A673 (cell line): Measurements from ENCODE around the gene PPM1F. TPM values are rescaled to one million over a fixed set of nuclear protein-coding genes. Genes with fewer than 3 reads are reported as not detected.

ENCODE experiments used
- BruUV-seq: library from RNA; stranded (reverse); fragments of 400-500 nt; replicated peaks from 2 replicates; lab custom pipeline; 2021; lab: Mats Ljungman, UMichigan
- CTCF ChIA-PET: fragments of 300-600 bp; sonication (Branson Sonifier 250); formaldehyde crosslinking; loops from one replicate; lab custom pipeline; 2022; ENCODE audit warnings: antibody characterized with exemption; lab: Charles Lee
- POLR2A ChIA-PET: fragments of 300-600 bp; sonication (Branson Sonifier 250); formaldehyde crosslinking; loops from one replicate; lab custom pipeline; 2022; ENCODE audit warnings: antibody characterized with exemption; ENCODE audit not compliant: low non-redundant PET; lab: Charles Lee
- DNase-seq: peaks from one replicate; pipeline ENCODE4 v3.0.0-alpha.2; 2015; ENCODE audit warnings: low spot score
- H3K27ac ChIP-seq: fragments of 200-600 bp; sonication (generic); 2 replicates; pipeline ENCODE4 v1.5.1; 2016; ENCODE audit warnings: mixed run types, low read depth, mild to moderate bottlenecking, mixed read lengths, antibody characterized with exemption, low read length; ENCODE audit not compliant: poor library complexity, severe bottlenecking
- H3K27me3 ChIP-seq: fragments of 200-600 bp; sonication (generic); replicated peaks from 2 replicates; pipeline ENCODE4 v1.6.1; 2017; ENCODE audit warnings: mixed run types, low read depth, mild to moderate bottlenecking, mixed read lengths, antibody characterized with exemption, low read length; ENCODE audit not compliant: insufficient read depth, poor library complexity
- H3K36me3 ChIP-seq: fragments of 200-600 bp; sonication (generic); 2 replicates; pipeline ENCODE4 v1.6.1; 2016; ENCODE audit warnings: mixed run types, mild to moderate bottlenecking, mixed read lengths, antibody characterized with exemption, low read length; ENCODE audit not compliant: insufficient read depth, poor library complexity, severe bottlenecking
- H3K4me1 ChIP-seq: fragments of 200-600 bp; sonication (generic); 2 replicates; pipeline ENCODE4 v1.6.1; 2017; ENCODE audit warnings: mixed run types, mild to moderate bottlenecking, mixed read lengths, antibody characterized with exemption, low read length; ENCODE audit not compliant: insufficient read depth, poor library complexity, severe bottlenecking
- H3K4me3 ChIP-seq: fragments of 200-600 bp; sonication (generic); 2 replicates; pipeline ENCODE4 v1.5.1; 2016; ENCODE audit warnings: low read depth, mixed run types, mild to moderate bottlenecking, mixed read lengths, low read length; ENCODE audit not compliant: poor library complexity, severe bottlenecking
- H3K9me3 ChIP-seq: fragments of 200-600 bp; sonication (generic); 2 replicates; pipeline ENCODE4 v1.6.1; 2016; ENCODE audit warnings: mixed run types, low read depth, mild to moderate bottlenecking, mixed read lengths, antibody characterized with exemption, low read length; ENCODE audit not compliant: poor library complexity, severe bottlenecking
- EZH2 ChIP-seq: fragments of 200-600 bp; sonication (generic); IDR thresholded peaks from 2 replicates; pipeline ENCODE4 v1.6.1; 2017; ENCODE audit warnings: borderline replicate concordance, low read depth, mild to moderate bottlenecking, mixed read lengths, antibody characterized with exemption, low read length; ENCODE audit not compliant: poor library complexity, severe bottlenecking
- intact Hi-C: fragments of 100-400 bp; cut with micrococcal nuclease; formaldehyde crosslinking; loops from one replicate; pipeline ENCODE4 v1.10.0; 2022; ENCODE audit not compliant: unreplicated experiment
- total RNA-seq: library from RNA; stranded (reverse); gene quantifications from 2 replicates; pipeline ENCODE4 v1.2.3, GENCODE V29; 2021
- TF ChIP-seq, protein P1 (sequence below): fragments of 300-800, 200-600 bp; sonication (generic); conservative IDR thresholded peaks from 2 replicates; pipeline ENCODE4 v1.5.1; 2017; ENCODE audit warnings: low read depth, mild to moderate bottlenecking, antibody characterized with exemption, low read length, moderate library complexity, mixed read lengths

Gene PPM1F
- total RNA-seq, 1 experiment from 2014 or later = 101 TPM

DNA sequence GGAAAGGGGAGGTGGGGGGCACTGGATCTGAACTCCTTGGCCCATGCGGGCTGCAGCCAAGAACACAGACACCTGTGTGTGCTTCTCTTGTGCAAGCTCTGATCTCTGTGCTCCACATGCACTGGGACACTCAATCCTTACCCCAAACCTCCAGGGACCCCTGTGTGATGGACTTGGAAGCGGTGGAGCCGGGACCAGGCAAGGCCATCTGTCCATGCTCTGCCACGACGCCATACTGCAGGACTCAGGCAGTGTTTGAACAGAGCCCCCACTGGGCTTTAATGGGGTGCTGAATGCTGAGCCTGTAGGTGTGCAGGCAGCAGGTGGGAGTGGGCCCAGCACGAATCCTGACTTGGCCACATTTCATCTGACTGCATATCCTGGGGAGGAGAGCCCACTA lies 23.4 kb downstream of the PPM1F start:
- Histone ChIP-seq H3K4me1 (peaks cover 27% of the 10 kb centered on the region), H3K9me3 (no peaks in the 10 kb centered on the region), H3K4me3 (no peak overlapping the region), H3K27me3 (no peaks in the 10 kb centered on the region), H3K36me3 (peaks cover 41% of the 10 kb centered on the region), H3K27ac (no peak overlapping the region)
- intact Hi-C loops = no loop called here
- no peak for TF ChIP-seq EZH2
- TF ChIP-seq, protein P1, sequence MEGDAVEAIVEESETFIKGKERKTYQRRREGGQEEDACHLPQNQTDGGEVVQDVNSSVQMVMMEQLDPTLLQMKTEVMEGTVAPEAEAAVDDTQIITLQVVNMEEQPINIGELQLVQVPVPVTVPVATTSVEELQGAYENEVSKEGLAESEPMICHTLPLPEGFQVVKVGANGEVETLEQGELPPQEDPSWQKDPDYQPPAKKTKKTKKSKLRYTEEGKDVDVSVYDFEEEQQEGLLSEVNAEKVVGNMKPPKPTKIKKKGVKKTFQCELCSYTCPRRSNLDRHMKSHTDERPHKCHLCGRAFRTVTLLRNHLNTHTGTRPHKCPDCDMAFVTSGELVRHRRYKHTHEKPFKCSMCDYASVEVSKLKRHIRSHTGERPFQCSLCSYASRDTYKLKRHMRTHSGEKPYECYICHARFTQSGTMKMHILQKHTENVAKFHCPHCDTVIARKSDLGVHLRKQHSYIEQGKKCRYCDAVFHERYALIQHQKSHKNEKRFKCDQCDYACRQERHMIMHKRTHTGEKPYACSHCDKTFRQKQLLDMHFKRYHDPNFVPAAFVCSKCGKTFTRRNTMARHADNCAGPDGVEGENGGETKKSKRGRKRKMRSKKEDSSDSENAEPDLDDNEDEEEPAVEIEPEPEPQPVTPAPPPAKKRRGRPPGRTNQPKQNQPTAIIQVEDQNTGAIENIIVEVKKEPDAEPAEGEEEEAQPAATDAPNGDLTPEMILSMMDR = no peak
- ChIA-PET POLR2A (no interaction called here), CTCF (interaction anchor here (0.9 to 1.2 kb wide), 2 partner anchors 9 to 43 kb away, joined by 3 read pairs; no protein-coding TSS in a partner anchor)
- no peak for DNase-seq
- BruUV-seq = no TSS peak

DNA sequence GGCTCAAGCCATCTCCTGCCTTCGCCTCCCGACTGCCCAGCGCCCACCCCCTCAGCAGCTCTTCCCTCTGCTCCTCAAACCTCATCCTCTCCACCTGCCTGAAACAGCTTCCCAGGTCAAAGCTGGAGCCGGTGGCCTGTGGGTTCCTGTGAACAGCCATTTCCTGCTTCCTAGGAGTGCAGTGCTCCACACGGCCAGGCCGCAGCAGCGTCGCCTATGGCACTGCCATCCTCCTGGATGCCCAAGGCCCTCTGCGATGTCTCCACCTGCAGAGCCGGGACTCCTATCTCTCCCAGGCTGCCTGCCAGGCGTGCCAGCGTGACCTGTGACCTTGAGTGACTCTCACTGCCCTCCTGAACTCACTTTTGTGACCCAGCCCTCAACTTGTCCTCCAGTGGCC lies 24.6 kb downstream of the PPM1F start:
- Histone ChIP-seq H3K27me3 (no peaks in the 10 kb centered on the region), H3K4me1 (peaks cover 27% of the 10 kb centered on the region), H3K27ac (no peak overlapping the region), H3K4me3 (no peak overlapping the region), H3K9me3 (no peaks in the 10 kb centered on the region), H3K36me3 (peaks cover 35% of the 10 kb centered on the region)
- DNase-seq = no peak
- BruUV-seq = no TSS peak
- ChIA-PET CTCF (interaction anchor here (0.7 to 1.2 kb wide), 2 partner anchors 44 to 153 kb away, joined by 3 to 7 read pairs; no protein-coding TSS in a partner anchor), POLR2A (interaction anchor here (0.6 kb wide), 1 partner anchor 9 kb away, joined by 16 read pairs; no protein-coding TSS in a partner anchor)
- intact Hi-C loops = no loop called here
- TF ChIP-seq, protein P1 = no peak

DNA sequence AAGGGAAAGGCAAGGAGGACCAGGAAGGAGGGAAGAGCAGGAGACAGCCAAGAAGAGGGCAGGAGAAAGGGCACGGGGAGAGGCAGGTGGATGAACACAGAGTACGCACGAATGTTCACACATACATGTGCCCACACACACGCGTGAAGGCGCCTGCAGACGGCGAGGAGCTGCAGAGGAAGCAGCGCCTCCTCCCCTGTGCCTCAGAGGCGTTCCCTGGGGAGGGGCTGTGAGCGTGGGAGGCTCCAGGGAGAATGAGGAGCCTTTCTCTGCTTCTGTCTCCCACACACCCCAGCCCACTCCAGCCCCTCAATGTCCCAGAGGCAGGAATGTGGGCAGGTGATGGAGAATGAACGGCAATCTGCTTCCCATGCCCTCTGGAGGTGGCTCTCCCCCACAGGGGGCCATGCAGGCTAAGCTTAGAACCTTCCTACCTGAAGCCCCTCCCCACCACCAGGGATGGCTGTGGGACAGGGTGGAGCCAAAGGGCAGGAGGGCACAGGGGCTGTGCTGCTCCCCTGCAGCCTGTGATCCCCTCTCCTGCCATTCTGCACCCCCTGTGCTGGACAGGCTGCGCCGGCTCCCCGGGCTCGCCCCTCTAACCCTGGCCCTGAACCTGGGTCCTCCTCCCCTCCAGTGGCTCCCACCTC lies 25.3 kb downstream of the PPM1F start:
- Histone ChIP-seq H3K27me3 (no peaks in the 10 kb centered on the region), H3K9me3 (no peaks in the 10 kb centered on the region), H3K36me3 (peaks cover 27% of the 10 kb centered on the region), H3K27ac (peak overlapping the region; percentile 50), H3K4me1 (peaks cover 27% of the 10 kb centered on the region), H3K4me3 (no peak overlapping the region)
- intact Hi-C loops = no loop called here
- CTCF ChIA-PET = no interaction called here
- TF ChIP-seq EZH2 = no peak
- TF ChIP-seq, protein P1 = no peak
- peak; percentile 53 for DNase-seq
- POLR2A ChIA-PET = no interaction called here
- BruUV-seq = no TSS peak
